Colonic mucosa (tissue), 4 donors: ENCODE data around the gene CER1. TPM values are rescaled to one million over a fixed set of nuclear protein-coding genes. Genes with fewer than 3 reads are reported as not detected.

ENCODE experiments used
- DNase-seq: peaks from one replicate; pipeline ENCODE4 v3.0.0-alpha.2; 2020
- H3K27ac ChIP-seq: fragments of 200-600 bp; one replicate; pipeline ENCODE4 v1.8.0; 2021
- H3K27me3 ChIP-seq: fragments of 200-600 bp; one replicate; pipeline ENCODE4 v1.8.0; 2021
- H3K36me3 ChIP-seq: fragments of 200-600 bp; one replicate; pipeline ENCODE4 v1.8.0; 2021
- H3K4me1 ChIP-seq: fragments of 200-600 bp; one replicate; pipeline ENCODE4 v1.8.0; 2021; ENCODE audit warnings: mild to moderate bottlenecking
- H3K4me3 ChIP-seq: fragments of 200-600 bp; one replicate; pipeline ENCODE4 v1.8.0; 2021
- H3K9ac ChIP-seq, 2 donors: one replicate each; pipeline ENCODE4 v1.7.0; 2013; ENCODE audit warnings: control low read depth in 2 of 2, low read depth in 2 of 2, low read length in 2 of 2
- H3K9me3 ChIP-seq: fragments of 200-600 bp; one replicate; pipeline ENCODE4 v1.8.0; 2021
- CTCF ChIP-seq: fragments of 200-600 bp; IDR thresholded peaks from one replicate; pipeline ENCODE4 v1.8.0; 2022; ENCODE audit warnings: antibody characterized with exemption, mild to moderate bottlenecking
- intact Hi-C: fragments of 100-400 bp; cut with DNase I; formaldehyde crosslinking; loops from one replicate; pipeline ENCODE4 v1.14.1; 2022
- total RNA-seq, 2 donors: library from RNA; stranded (reverse); fragmentation: NEBNext Ultra II Directional in 1 of 2; extraction: Animal tissue kit (Norgen Biotek cat#: 25700) in 1 of 2; gene quantifications; one replicate each; pipeline ENCODE4 v1.2.1, GENCODE V29; 2021
- donor health status: healthy.
- donor health status: DM: no; HTN: no; CAD: no.
- donor health status: DM: no; HTN: no; CAD: no.

CER1 gene
- total RNA-seq, 2 donors from 2014 or later: not detected

- Histone ChIP-seq H3K9me3 (no peaks in the 10 kb centered on the region), H3K4me3 (no peak overlapping the region), H3K27ac (no peak overlapping the region), H3K4me1 (no peaks in the 10 kb centered on the region), H3K36me3 (no peaks in the 10 kb centered on the region), H3K27me3 (no peaks in the 10 kb centered on the region), H3K9ac (no peak overlapping the region)
- intact Hi-C loops: loop anchor here (10.0 kb wide), 2 partner anchors 147 to 297 kb away; no protein-coding TSS in a partner anchor
- TF ChIP-seq CTCF: no peak
- no peak for DNase-seq
Measured at GRCh38 chr9:14761584-14761983, 39.1 kb upstream of the CER1 start.

- H3K27ac ChIP-seq: no peak overlapping the region
- no peaks in the 10 kb centered on the region for H3K36me3 ChIP-seq
- no peak for TF ChIP-seq CTCF
- H3K9me3 ChIP-seq: no peaks in the 10 kb centered on the region
- H3K4me3 ChIP-seq: no peak overlapping the region
- H3K9ac ChIP-seq: no peak overlapping the region
- no peak for DNase-seq
- H3K27me3 ChIP-seq: no peaks in the 10 kb centered on the region
- intact Hi-C loops: loop anchor here (10.0 kb wide), 2 partner anchors 145 to 295 kb away; no protein-coding TSS in a partner anchor
- no peaks in the 10 kb centered on the region for H3K4me1 ChIP-seq
Measured at GRCh38 chr9:14760060-14760459, 37.5 kb upstream of the CER1 start.

GRCh38 chr9:14756291-14756690 lies 33.8 kb upstream of the CER1 start:
- no peak overlapping the region for H3K9ac ChIP-seq
- no peak for DNase-seq
- no peak for TF ChIP-seq CTCF
- H3K4me1 ChIP-seq: no peaks in the 10 kb centered on the region
- H3K27me3 ChIP-seq: no peaks in the 10 kb centered on the region
- H3K9me3 ChIP-seq: no peaks in the 10 kb centered on the region
- no peaks in the 10 kb centered on the region for H3K36me3 ChIP-seq
- H3K27ac ChIP-seq: no peak overlapping the region
- H3K4me3 ChIP-seq: no peak overlapping the region
- intact Hi-C loops: no loop called here

- intact Hi-C loops: no loop called here
- TF ChIP-seq CTCF: no peak
- Histone ChIP-seq H3K27me3 (no peaks in the 10 kb centered on the region), H3K9ac (no peak overlapping the region), H3K27ac (no peak overlapping the region), H3K9me3 (no peaks in the 10 kb centered on the region), H3K4me3 (no peak overlapping the region), H3K4me1 (no peaks in the 10 kb centered on the region), H3K36me3 (no peaks in the 10 kb centered on the region)
- no peak for DNase-seq
Measured at GRCh38 chr9:14752871-14753270, 30.3 kb upstream of the CER1 start.

- TF ChIP-seq CTCF: no peak
Measured at GRCh38 chr9:14752271-14752670, 29.7 kb upstream of the CER1 start.

More at GRCh38 chr9:14752271-14752670, 29.7 kb upstream of the CER1 start:
- no peak for DNase-seq
- Histone ChIP-seq H3K9me3 (no peaks in the 10 kb centered on the region), H3K4me3 (no peak overlapping the region), H3K27me3 (no peaks in the 10 kb centered on the region), H3K4me1 (no peaks in the 10 kb centered on the region), H3K27ac (no peak overlapping the region), H3K9ac (no peak overlapping the region), H3K36me3 (no peaks in the 10 kb centered on the region)
- intact Hi-C loops: no loop called here
